Measurements from ENCODE around the gene EPS8L2.
A peak's percentile ranks its signal among the peaks of the same experiment; 100 is the strongest.
"Not testable (repeated sequence)": the region's sequence is repeated elsewhere in the genome, so short reads cannot be mapped to it uniquely, and the experiment has no call there.

The EPS8L2 gene

GRCh38 chr11:725624-726202 lies 19.7 kb downstream of the EPS8L2 start:
- Mint-ChIP-seq H3K36me3 (peaks cover 5% of the 10 kb centered on the region), H3K9me3 (no peaks in the 10 kb centered on the region), H3K27ac (peak overlapping the region; percentile 61), H3K4me1 (peaks cover 27% of the 10 kb centered on the region), H3K4me3 (peak overlapping the region; percentile 73)
- ATAC-seq (peak; percentile 4), DNase-seq (ENCODE audit: low spot score in 2 of 2) (peak in 1 of 2 donors; percentile 56)

GRCh38 chr11:726278-727220 lies 20.5 kb downstream of the EPS8L2 start:
- DNase-seq (ENCODE audit: low spot score in 2 of 2) (peak in 1 of 2 donors; percentile 70), ATAC-seq (peak; percentile 62)
- no peaks in the 10 kb centered on the region for H3K9me3 Mint-ChIP-seq
- H3K4me3 Mint-ChIP-seq: peak overlapping the region; percentile 73
- peaks cover 5% of the 10 kb centered on the region for H3K36me3 Mint-ChIP-seq
- peaks cover 23% of the 10 kb centered on the region for H3K4me1 Mint-ChIP-seq
- peak overlapping the region; percentile 61 for H3K27ac Mint-ChIP-seq

- H3K4me3 Mint-ChIP-seq: peak overlapping the region; percentile 73
- DNase-seq (ENCODE audit: low spot score in 2 of 2) (no peak), ATAC-seq (no peak)
- peaks cover 5% of the 10 kb centered on the region for H3K36me3 Mint-ChIP-seq
- H3K9me3 Mint-ChIP-seq: no peaks in the 10 kb centered on the region
- H3K4me1 Mint-ChIP-seq: peaks cover 22% of the 10 kb centered on the region
- no peak overlapping the region for H3K27ac Mint-ChIP-seq
Observed at GRCh38 chr11:727281-727701, 21.3 kb downstream of the EPS8L2 start.

- Mint-ChIP-seq H3K27ac (no peak overlapping the region), H3K36me3 (peaks cover 2% of the 10 kb centered on the region), H3K4me3 (peak overlapping the region; percentile 73), H3K9me3 (no peaks in the 10 kb centered on the region), H3K4me1 (peaks cover 19% of the 10 kb centered on the region)
- ATAC-seq: peak; percentile 80
- peak; percentile 88 to 91 for DNase-seq (ENCODE audit: low spot score in 2 of 2)
Observed at GRCh38 chr11:727859-728748, 22.1 kb downstream of the EPS8L2 start.

GRCh38 chr11:728901-729491 lies 23.0 kb downstream of the EPS8L2 start:
- Mint-ChIP-seq H3K36me3 (no peaks in the 10 kb centered on the region), H3K27ac (no peak overlapping the region), H3K9me3 (no peaks in the 10 kb centered on the region), H3K4me1 (peaks cover 14% of the 10 kb centered on the region), H3K4me3 (no peak overlapping the region)
- ATAC-seq (no peak), DNase-seq (ENCODE audit: low spot score in 2 of 2) (no peak)

- H3K4me3 Mint-ChIP-seq: no peak overlapping the region
- no peaks in the 10 kb centered on the region for H3K36me3 Mint-ChIP-seq
- no peak for ATAC-seq
- no peak for DNase-seq (ENCODE audit: low spot score in 2 of 2)
- H3K27ac Mint-ChIP-seq: no peak overlapping the region
- H3K9me3 Mint-ChIP-seq: no peaks in the 10 kb centered on the region
- H3K4me1 Mint-ChIP-seq: peaks cover 11% of the 10 kb centered on the region
Observed at GRCh38 chr11:729492-730074, 23.6 kb downstream of the EPS8L2 start.

- H3K9me3 Mint-ChIP-seq: no peaks in the 10 kb centered on the region
- DNase-seq (ENCODE audit: low spot score in 2 of 2): no peak
- no peak overlapping the region for H3K4me3 Mint-ChIP-seq
Observed at GRCh38 chr11:733072-733471, 27.0 kb downstream of the EPS8L2 start.

GRCh38 chr11:734541-734940 lies 28.5 kb downstream of the EPS8L2 start:
- H3K4me3 Mint-ChIP-seq; H3K36me3 Mint-ChIP-seq; H3K9me3 Mint-ChIP-seq; ATAC-seq; H3K4me1 Mint-ChIP-seq; H3K27ac Mint-ChIP-seq; DNase-seq (ENCODE audit: low spot score in 2 of 2): not testable (repeated sequence)

More at GRCh38 chr11:733072-733471, 27.0 kb downstream of the EPS8L2 start:
- Mint-ChIP-seq H3K27ac (no peak overlapping the region), H3K36me3 (no peaks in the 10 kb centered on the region), H3K4me1 (no peaks in the 10 kb centered on the region)
- ATAC-seq: no peak

- Mint-ChIP-seq H3K27ac (no peak overlapping the region), H3K36me3 (no peaks in the 10 kb centered on the region), H3K4me3 (no peak overlapping the region), H3K4me1 (no peaks in the 10 kb centered on the region), H3K9me3 (no peaks in the 10 kb centered on the region)
- ATAC-seq: peak; percentile 42
- DNase-seq (ENCODE audit: low spot score in 2 of 2): no peak
Observed at GRCh38 chr11:737366-737765, 31.3 kb downstream of the EPS8L2 start.

- not testable (repeated sequence) for H3K36me3 Mint-ChIP-seq; H3K4me1 Mint-ChIP-seq; DNase-seq (ENCODE audit: low spot score in 2 of 2); H3K27ac Mint-ChIP-seq; H3K9me3 Mint-ChIP-seq; H3K4me3 Mint-ChIP-seq
- peak; percentile 42 for ATAC-seq
Observed at GRCh38 chr11:737899-738298, 31.9 kb downstream of the EPS8L2 start.

GRCh38 chr11:742156-742546 lies 36.1 kb downstream of the EPS8L2 start:
- Mint-ChIP-seq H3K27ac (no peak overlapping the region), H3K9me3 (no peaks in the 10 kb centered on the region), H3K4me1 (peaks cover 5% of the 10 kb centered on the region)

GRCh38 chr11:742571-743201 lies 36.7 kb downstream of the EPS8L2 start:
- no peak overlapping the region for H3K27ac Mint-ChIP-seq
- no peak overlapping the region for H3K4me3 Mint-ChIP-seq
- H3K36me3 Mint-ChIP-seq: no peaks in the 10 kb centered on the region
- ATAC-seq: no peak
- H3K9me3 Mint-ChIP-seq: no peaks in the 10 kb centered on the region
- H3K4me1 Mint-ChIP-seq: peaks cover 5% of the 10 kb centered on the region
- DNase-seq (ENCODE audit: low spot score in 2 of 2): no peak

More at GRCh38 chr11:742156-742546, 36.1 kb downstream of the EPS8L2 start:
- ATAC-seq: no peak
- Mint-ChIP-seq H3K4me3 (no peak overlapping the region), H3K36me3 (no peaks in the 10 kb centered on the region)
- DNase-seq (ENCODE audit: low spot score in 2 of 2): no peak

- peaks cover 5% of the 10 kb centered on the region for H3K36me3 Mint-ChIP-seq
- DNase-seq (ENCODE audit: low spot score in 2 of 2) (no peak), ATAC-seq (no peak)
- peaks cover 17% of the 10 kb centered on the region for H3K4me1 Mint-ChIP-seq
- no peaks in the 10 kb centered on the region for H3K9me3 Mint-ChIP-seq
- no peak overlapping the region for H3K27ac Mint-ChIP-seq
- no peak overlapping the region for H3K4me3 Mint-ChIP-seq
Observed at GRCh38 chr11:745428-745827, 39.4 kb downstream of the EPS8L2 start.
